CD8-positive, alpha-beta memory T cell (primary cell): ENCODE results near the gene SEMA5B. TPM values are rescaled to one million over a fixed set of nuclear protein-coding genes. Genes with fewer than 3 reads are reported as not detected.

ENCODE experiments used
- CTCF ChIA-PET: fragments of 350-600 bp; sonication (Branson Sonifier 250); formaldehyde crosslinking; loops from one replicate; lab custom pipeline; 2021; ENCODE audit warnings: antibody characterized with exemption; lab: Charles Lee
- POLR2A ChIA-PET: fragments of 350-600 bp; sonication (Branson Sonifier 250); formaldehyde crosslinking; loops from one replicate; lab custom pipeline; 2021; ENCODE audit warnings: antibody characterized with exemption; lab: Charles Lee
- DNase-seq, 5 donors: peaks; one replicate each; pipeline versions ENCODE4 v3.0.0 to v3.0.0-alpha.2; 2020 to 2022; ENCODE audit warnings: mixed read lengths in 1 of 5
- H3K27ac ChIP-seq: one replicate; pipeline ENCODE4 v1.7.0; 2013; ENCODE audit warnings: low read depth, mild to moderate bottlenecking, low read length, moderate library complexity
- H3K27me3 ChIP-seq: 2 replicates; pipeline ENCODE4 v1.7.0; 2013; ENCODE audit warnings: low read length, mild to moderate bottlenecking; ENCODE audit not compliant: insufficient read depth, poor library complexity, severe bottlenecking
- H3K36me3 ChIP-seq: 2 replicates; pipeline ENCODE4 v1.7.0; 2013; ENCODE audit warnings: mild to moderate bottlenecking, low read length, moderate library complexity; ENCODE audit not compliant: insufficient read depth
- H3K4me1 ChIP-seq: 2 replicates; pipeline ENCODE4 v1.7.0; 2013; ENCODE audit warnings: mild to moderate bottlenecking, low read length, moderate library complexity; ENCODE audit not compliant: insufficient read depth
- H3K4me3 ChIP-seq: 2 replicates; pipeline ENCODE4 v1.7.0; 2013; ENCODE audit warnings: mild to moderate bottlenecking, low read length
- H3K9me3 ChIP-seq: 2 replicates; pipeline ENCODE4 v1.7.0; 2013; ENCODE audit warnings: mild to moderate bottlenecking, low read length
- H3K27ac Mint-ChIP-seq, 8 donors: one replicate each; pipeline ENCODE4 v1.8.0; 2020 to 2021; ENCODE audit warnings: mixed read lengths in 8 of 8, mild to moderate bottlenecking in 6 of 8, inconsistent platforms in 3 of 8, moderate library complexity in 3 of 8
- H3K27me3 Mint-ChIP-seq, 2 donors: one replicate each; pipeline ENCODE4 v1.8.0; 2020 to 2021; ENCODE audit warnings: mixed read lengths in 2 of 2, mild to moderate bottlenecking in 1 of 2, moderate library complexity in 1 of 2
- H3K36me3 Mint-ChIP-seq, 3 donors: one replicate each; pipeline ENCODE4 v1.8.0; 2020 to 2021; ENCODE audit warnings: mixed read lengths in 3 of 3, inconsistent platforms in 1 of 3, mild to moderate bottlenecking in 1 of 3
- H3K4me1 Mint-ChIP-seq, 3 donors: one replicate each; pipeline ENCODE4 v1.8.0; 2020 to 2021; ENCODE audit warnings: mixed read lengths in 3 of 3, inconsistent platforms in 1 of 3, mild to moderate bottlenecking in 1 of 3
- H3K4me3 Mint-ChIP-seq, 7 donors: one replicate each; pipeline ENCODE4 v1.8.0; 2020 to 2021; ENCODE audit warnings: mixed read lengths in 7 of 7, mild to moderate bottlenecking in 6 of 7, moderate library complexity in 4 of 7, inconsistent platforms in 2 of 7
- H3K9me3 Mint-ChIP-seq, 5 donors: one replicate each; pipeline ENCODE4 v1.8.0; 2020 to 2022; ENCODE audit warnings: mixed read lengths in 5 of 5, mild to moderate bottlenecking in 3 of 5, moderate library complexity in 2 of 5, inconsistent platforms in 1 of 5
- polyA plus RNA-seq: library from polyadenylated mRNA; unstranded; fragments of 300-500 nt; fragmentation: Illumina TruSeq; gene quantifications from one replicate; pipeline ENCODE4 v1.2.3, GENCODE V29; 2021
- total RNA-seq, 2 experiments: library from RNA; stranded (reverse); gene quantifications; one replicate each; pipeline ENCODE4 v1.2.3, GENCODE V29; 2021

The SEMA5B gene
- total and polyA plus RNA-seq, 3 experiments from 2014 or later: not detected

DNA sequence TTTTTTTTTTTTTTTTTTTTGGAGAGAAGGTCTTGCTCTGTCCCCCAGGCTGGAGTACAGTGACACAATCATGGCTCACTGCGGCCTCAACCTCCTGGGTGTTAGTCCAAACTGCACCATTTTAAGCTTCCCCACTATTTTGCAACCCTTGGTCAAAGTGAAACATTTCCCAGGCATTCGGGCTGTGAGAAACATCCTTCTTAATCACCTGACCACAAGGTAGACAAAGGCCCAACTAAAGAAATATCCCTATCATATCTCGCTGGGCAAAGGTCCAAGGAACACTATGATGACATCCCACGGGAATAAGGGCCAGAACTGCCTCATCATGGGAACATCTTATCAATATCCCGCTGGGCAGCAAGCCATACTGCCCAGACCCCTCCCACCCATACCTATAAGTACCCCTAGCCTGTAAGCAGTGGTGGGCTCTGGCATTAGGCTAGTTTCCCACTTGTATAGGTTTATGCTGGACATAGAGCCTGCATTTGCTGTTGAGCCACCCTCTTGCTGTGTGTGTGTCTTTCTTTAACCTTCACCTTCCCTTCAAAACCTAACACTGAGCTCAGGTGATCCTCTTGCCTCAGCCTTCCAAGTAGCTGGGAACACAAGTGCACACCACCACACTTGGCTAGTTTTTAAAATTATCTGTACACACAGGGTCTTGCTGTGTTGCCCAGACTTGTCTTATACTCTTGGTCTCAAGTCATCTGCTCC, 95.2 kb downstream of the SEMA5B start:
- H3K4me1 Mint-ChIP-seq: no peaks in the 10 kb centered on the region
- H3K36me3 Mint-ChIP-seq: no peaks in the 10 kb centered on the region
- ChIA-PET POLR2A (no interaction called here), CTCF (no interaction called here)
- no peak overlapping the region for H3K4me3 Mint-ChIP-seq
- Histone ChIP-seq H3K27me3 (no peaks in the 10 kb centered on the region), H3K27ac (no peak overlapping the region), H3K9me3 (no peaks in the 10 kb centered on the region), H3K4me3 (no peak overlapping the region), H3K36me3 (no peaks in the 10 kb centered on the region), H3K4me1 (no peaks in the 10 kb centered on the region)
- DNase-seq: no peak
- no peaks in the 10 kb centered on the region for H3K9me3 Mint-ChIP-seq
- no peak overlapping the region for H3K27ac Mint-ChIP-seq
- H3K27me3 Mint-ChIP-seq: peaks cover 6 to 17% of the 10 kb centered on the region in 2 donors

DNA sequence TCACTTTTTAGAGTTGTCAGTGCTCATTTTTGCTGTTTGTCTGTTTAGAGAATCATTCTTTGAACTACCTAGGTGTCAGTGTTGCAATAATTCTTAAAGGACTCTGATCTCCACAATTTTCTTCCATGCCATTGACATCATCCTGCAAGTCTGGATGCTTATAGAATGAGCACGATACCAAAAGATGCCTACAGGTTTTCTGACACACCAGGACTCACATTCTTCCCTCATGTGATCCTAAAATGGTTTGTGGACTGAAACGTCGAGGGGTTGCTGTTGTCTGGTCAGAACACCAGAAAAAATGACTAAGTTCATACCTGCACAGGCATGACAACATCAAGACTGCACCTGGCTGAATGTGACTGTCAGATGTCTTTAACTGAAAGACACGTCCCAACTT, 95.9 kb downstream of the SEMA5B start:
- no peaks in the 10 kb centered on the region for H3K36me3 Mint-ChIP-seq
- Histone ChIP-seq H3K36me3 (no peaks in the 10 kb centered on the region), H3K27me3 (no peaks in the 10 kb centered on the region), H3K4me3 (no peak overlapping the region), H3K9me3 (no peaks in the 10 kb centered on the region), H3K27ac (no peak overlapping the region), H3K4me1 (no peaks in the 10 kb centered on the region)
- no peaks in the 10 kb centered on the region for H3K9me3 Mint-ChIP-seq
- H3K27me3 Mint-ChIP-seq: peaks cover 6 to 17% of the 10 kb centered on the region in 2 donors
- ChIA-PET POLR2A (no interaction called here), CTCF (no interaction called here)
- no peak overlapping the region for H3K27ac Mint-ChIP-seq
- H3K4me3 Mint-ChIP-seq: no peak overlapping the region
- DNase-seq: no peak
- no peaks in the 10 kb centered on the region for H3K4me1 Mint-ChIP-seq

DNA sequence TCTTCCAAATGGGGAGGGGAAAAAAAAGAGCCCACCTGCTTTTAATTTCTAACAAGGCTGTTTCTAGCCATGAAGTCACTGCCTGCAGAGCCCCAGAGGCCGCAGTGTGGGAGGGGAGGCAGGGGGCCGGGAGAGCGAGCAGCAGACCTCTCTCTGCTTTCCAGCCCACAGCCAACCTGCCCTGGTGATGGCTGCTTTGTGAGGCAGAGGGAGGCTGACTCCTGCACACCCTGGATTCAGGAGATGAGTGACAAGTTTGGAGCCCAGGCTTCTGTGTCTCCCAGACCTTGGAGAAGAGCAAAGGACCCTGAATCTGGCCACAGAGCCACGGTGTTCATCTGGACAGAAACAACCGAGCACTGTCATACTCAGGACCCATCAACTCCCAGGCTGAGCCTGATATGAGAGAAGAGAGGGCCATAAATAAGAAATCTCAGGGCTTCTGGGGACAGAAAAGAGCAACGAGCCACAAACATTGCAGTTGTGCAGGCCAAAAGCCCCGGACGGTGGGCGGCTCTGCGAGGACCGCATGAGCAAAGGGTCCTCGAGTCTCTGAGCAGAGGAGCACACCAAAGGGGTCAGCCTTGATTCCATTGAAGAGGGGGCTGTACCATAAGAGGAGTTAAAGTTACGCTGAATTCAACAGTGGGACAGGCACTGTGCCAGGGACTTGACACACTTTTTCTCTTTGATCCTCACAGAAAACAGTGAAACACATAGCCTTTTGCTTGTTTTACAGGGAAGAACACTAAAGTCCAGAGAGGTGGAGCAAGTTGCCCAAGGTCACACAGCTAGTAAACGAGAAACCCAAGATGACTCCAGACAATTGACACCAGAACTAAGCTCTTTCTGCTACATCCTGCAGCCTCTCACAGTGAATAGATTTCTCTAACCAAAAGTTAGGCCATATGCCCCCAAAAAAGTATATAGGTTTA, 97.2 kb downstream of the SEMA5B start:
- DNase-seq: no peak
- Mint-ChIP-seq H3K9me3 (no peaks in the 10 kb centered on the region), H3K4me3 (no peak overlapping the region), H3K4me1 (no peaks in the 10 kb centered on the region), H3K27me3 (peaks cover 9 to 14% of the 10 kb centered on the region in 2 donors), H3K27ac (no peak overlapping the region), H3K36me3 (no peaks in the 10 kb centered on the region)
- H3K4me3 ChIP-seq: no peak overlapping the region
- H3K9me3 ChIP-seq: no peaks in the 10 kb centered on the region
- H3K27ac ChIP-seq: no peak overlapping the region
- no peaks in the 10 kb centered on the region for H3K4me1 ChIP-seq
- CTCF ChIA-PET: no interaction called here
- no peaks in the 10 kb centered on the region for H3K27me3 ChIP-seq
- POLR2A ChIA-PET: no interaction called here
- H3K36me3 ChIP-seq: no peaks in the 10 kb centered on the region

DNA sequence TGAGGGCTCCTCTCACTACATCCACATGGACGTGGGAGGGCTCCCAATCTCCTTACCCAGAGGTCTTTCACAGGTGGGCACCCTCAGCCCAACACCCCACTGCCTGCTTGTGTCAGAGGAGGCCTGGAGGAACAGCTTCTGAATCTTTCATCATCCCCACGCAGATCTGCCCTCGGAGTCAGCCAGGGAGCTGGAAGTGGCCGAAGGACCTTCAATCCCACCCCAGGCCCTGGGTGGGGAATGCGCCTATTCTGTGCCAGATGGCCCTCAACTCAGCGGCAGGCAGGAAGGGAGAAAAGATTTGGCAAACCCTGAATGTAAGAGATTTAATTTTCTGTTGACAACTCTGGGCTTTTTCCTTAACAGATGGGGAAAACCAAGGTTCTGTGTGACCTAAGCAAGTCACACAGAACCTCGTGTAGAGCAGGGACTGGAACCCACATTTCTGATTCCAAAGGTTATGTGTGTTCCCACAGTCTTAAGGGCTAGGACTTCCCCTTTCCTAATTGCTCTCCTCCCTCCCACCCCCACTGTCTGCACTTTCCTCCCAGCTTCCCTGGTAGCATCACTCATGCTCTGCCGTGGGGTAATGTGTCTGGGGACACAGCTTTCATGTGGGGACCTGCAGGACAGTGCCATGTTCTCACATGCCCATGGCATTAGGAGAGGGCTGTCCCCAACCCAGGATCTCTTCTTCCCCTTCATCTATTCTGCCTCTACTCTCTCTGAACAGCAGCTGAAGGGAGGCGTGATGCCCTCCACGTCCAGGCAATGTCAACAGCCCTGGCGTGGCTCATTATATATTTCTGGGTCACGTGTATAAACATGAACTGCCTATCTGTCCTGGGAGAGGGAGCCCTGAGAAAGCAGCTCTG, 98.1 kb downstream of the SEMA5B start:
- ChIA-PET CTCF (no interaction called here), POLR2A (no interaction called here)
- Histone ChIP-seq H3K9me3 (no peaks in the 10 kb centered on the region), H3K4me1 (no peaks in the 10 kb centered on the region), H3K4me3 (no peak overlapping the region), H3K36me3 (no peaks in the 10 kb centered on the region), H3K27ac (no peak overlapping the region), H3K27me3 (no peaks in the 10 kb centered on the region)
- no peaks in the 10 kb centered on the region for H3K36me3 Mint-ChIP-seq
- H3K9me3 Mint-ChIP-seq: no peaks in the 10 kb centered on the region
- DNase-seq: no peak
- H3K27me3 Mint-ChIP-seq: peaks cover 7 to 14% of the 10 kb centered on the region in 2 donors
- no peaks in the 10 kb centered on the region for H3K4me1 Mint-ChIP-seq
- no peak overlapping the region for H3K27ac Mint-ChIP-seq
- no peak overlapping the region for H3K4me3 Mint-ChIP-seq

DNA sequence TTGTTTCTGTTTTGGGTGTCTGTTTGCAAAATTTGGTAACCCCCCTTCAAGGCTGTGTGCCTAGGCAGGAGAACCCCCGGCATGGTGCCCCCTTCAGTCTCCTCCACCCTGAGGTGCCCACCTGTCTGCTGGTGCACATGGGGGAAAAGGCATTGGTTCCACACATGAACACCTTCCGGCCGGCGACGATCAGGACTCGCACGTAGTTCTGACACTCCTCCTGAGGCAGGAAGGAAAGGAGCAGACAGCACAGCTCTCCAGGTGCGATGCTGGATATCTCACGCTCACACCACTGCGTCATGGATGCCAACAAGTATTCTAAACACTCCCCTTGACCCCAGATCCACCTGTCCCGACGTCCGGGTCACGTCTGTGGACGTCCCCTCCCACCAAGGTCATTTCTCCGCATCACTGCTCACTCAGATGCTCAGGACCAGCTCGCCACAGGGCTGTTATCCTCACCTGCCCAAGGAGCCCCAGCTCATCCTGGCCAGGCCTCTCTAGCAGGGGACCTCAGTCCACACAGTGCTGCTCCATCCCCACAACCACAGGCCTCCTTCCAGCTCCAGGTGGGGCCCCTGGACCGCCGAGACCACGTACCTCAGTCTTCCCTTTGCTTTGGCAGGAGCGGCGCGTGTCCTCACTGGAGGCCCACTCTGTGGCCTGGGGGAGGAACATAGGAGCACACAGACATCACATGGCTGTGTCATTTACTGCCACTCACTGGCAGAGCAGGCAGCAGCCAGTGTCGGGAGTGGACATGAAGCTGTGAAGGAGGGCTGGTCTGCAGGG, 99.0 kb downstream of the SEMA5B start:
- ChIA-PET CTCF (no interaction called here), POLR2A (no interaction called here)
- Mint-ChIP-seq H3K4me3 (no peak overlapping the region), H3K27ac (no peak overlapping the region), H3K27me3 (peaks cover 7 to 10% of the 10 kb centered on the region in 2 donors), H3K36me3 (no peaks in the 10 kb centered on the region), H3K4me1 (no peaks in the 10 kb centered on the region), H3K9me3 (no peaks in the 10 kb centered on the region)
- Histone ChIP-seq H3K9me3 (no peaks in the 10 kb centered on the region), H3K4me3 (no peak overlapping the region), H3K36me3 (no peaks in the 10 kb centered on the region), H3K4me1 (no peaks in the 10 kb centered on the region), H3K27me3 (no peaks in the 10 kb centered on the region), H3K27ac (no peak overlapping the region)
- DNase-seq: no peak

DNA sequence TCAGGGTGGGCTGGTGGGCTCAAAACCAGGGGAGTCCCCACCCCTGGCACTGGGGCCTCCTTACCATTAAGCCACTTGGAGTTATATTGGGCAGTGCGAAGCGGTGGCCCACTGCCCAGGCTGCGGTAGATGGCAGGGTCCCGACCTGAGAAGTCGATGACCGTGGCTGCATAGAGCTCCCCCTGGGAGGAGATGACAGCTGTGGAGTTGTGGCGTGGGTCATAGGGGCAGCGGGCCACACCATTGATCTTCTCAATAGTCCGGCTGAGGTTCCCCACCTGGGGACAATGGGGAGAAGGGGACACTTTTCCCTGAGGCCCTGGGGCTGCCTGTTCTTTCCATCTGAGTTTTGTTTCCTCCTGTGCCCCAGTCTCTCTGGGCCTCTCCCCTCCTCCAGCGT, 99.8 kb downstream of the SEMA5B start:
- Mint-ChIP-seq H3K36me3 (no peaks in the 10 kb centered on the region), H3K4me1 (peaks cover under 1 to 2% (median under 1%) of the 10 kb centered on the region in 3 donors), H3K9me3 (no peaks in the 10 kb centered on the region), H3K27me3 (peaks cover 4 to 5% of the 10 kb centered on the region in 2 donors), H3K27ac (no peak overlapping the region), H3K4me3 (no peak overlapping the region)
- H3K4me1 ChIP-seq: no peaks in the 10 kb centered on the region
- H3K27ac ChIP-seq: no peak overlapping the region
- no peak for DNase-seq
- H3K9me3 ChIP-seq: no peaks in the 10 kb centered on the region
- CTCF ChIA-PET: no interaction called here
- H3K36me3 ChIP-seq: no peaks in the 10 kb centered on the region
- POLR2A ChIA-PET: no interaction called here
- H3K27me3 ChIP-seq: peaks cover 2% of the 10 kb centered on the region
- H3K4me3 ChIP-seq: no peak overlapping the region

DNA sequence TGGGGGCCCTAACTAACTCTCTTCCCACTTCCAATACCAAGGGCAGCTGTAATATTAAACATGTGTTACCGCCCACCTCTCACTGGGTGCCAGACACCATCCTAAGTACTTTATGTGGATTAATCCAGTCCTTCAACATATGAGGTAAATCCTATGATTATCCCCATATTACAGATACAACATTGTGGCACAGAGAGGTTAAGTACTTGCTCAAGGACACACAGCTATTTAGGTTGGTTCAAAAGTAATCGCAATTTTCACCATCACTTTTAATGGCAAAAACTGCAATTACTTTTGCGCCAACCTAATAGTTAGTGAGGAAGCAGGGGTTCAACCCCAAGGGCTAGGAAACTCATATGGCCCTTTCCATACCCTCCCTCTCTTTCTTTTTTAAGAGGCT, 100.8 kb downstream of the SEMA5B start:
- H3K36me3 Mint-ChIP-seq: no peaks in the 10 kb centered on the region
- H3K4me1 ChIP-seq: no peaks in the 10 kb centered on the region
- H3K27ac ChIP-seq: no peak overlapping the region
- POLR2A ChIA-PET: no interaction called here
- H3K4me3 Mint-ChIP-seq: no peak overlapping the region
- no peaks in the 10 kb centered on the region for H3K36me3 ChIP-seq
- no peaks in the 10 kb centered on the region for H3K9me3 Mint-ChIP-seq
- peaks cover 5 to 10% of the 10 kb centered on the region in 2 donors for H3K27me3 Mint-ChIP-seq
- CTCF ChIA-PET: no interaction called here
- no peak overlapping the region for H3K27ac Mint-ChIP-seq
- no peak overlapping the region for H3K4me3 ChIP-seq
- peaks cover 1 to 7% (median 5%) of the 10 kb centered on the region in 3 donors for H3K4me1 Mint-ChIP-seq
- H3K9me3 ChIP-seq: no peaks in the 10 kb centered on the region
- no peak for DNase-seq
- H3K27me3 ChIP-seq: peaks cover 6% of the 10 kb centered on the region
